NCI-H2171 treated with DMSO at 0.1 percent for 48 hours (cell line): Measurements from ENCODE around the gene AK2.
A peak's percentile ranks its signal among the peaks of the same experiment; 100 is the strongest.
"Not testable (repeated sequence)": the region's sequence is repeated elsewhere in the genome, so short reads cannot be mapped to it uniquely, and the experiment has no call there.

Experiments
- DNase-seq: peaks from one replicate; lab custom pipeline; 2025; lab: John Stamatoyannopoulos, UW

AK2 gene

GRCh38 chr1:33036526-33037503, at the start of gene AK2:
AK2 (minus strand) TSS chr1:33036883; CDS start chr1:33036828, 55 bp downstream.
- peak; percentile 99 for DNase-seq

- DNase-seq: peak; percentile 5
Observed at GRCh38 chr1:33086384-33086850, 49.7 kb upstream of the AK2 start.

DNA sequence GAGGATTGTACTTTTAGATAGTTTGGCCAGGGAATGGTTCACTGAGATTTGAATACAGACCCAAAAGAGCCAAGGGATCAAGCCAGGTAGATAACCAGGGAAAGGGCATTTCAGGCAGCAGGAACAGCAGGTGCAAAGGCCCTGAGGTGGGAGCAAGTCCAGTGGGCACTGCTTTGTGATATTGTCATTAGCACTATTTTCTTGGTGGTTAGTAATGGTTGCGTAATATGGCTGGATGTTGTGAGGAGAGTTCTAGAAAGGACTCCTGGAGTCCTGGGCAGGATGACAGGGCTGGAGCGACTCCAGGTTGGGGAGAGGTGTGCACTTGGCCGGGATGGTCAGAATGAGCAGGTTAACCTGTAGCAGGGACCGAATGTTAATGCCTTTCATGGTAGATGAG, 48.6 kb upstream of the AK2 start:
- DNase-seq: no peak

- DNase-seq: no peak
Observed at GRCh38 chr1:33082575-33083108, 46.0 kb upstream of the AK2 start.

GRCh38 chr1:33081554-33082305, 45.0 kb upstream of the AK2 start:
- DNase-seq: no peak

- peak; percentile 86 for DNase-seq
Observed at GRCh38 chr1:33080885-33081553, 44.3 kb upstream of the AK2 start, which contains the start of gene AZIN2. AZIN2 (plus strand) TSS chr1:33081153; CDS start chr1:33082250, 1,097 bp downstream.

DNA sequence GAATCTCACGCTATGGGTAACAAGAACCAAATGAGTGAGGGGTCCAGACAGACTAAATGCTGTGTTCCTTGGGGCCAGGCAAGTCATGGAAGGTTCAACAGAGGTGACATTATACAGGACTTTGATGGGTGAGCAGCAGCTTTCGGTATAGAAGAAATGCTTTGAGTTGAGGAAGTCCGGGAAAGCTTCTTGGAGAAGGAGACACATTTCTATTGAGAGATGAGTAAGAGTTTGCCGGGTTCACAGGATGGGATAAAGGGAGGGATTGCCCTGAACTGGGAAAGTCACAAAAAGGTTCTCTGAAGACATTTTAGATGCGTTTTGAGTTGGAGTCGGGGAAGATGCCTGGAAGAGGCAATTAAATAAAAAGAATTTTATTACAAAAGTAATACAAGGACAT, 43.7 kb upstream of the AK2 start:
- no peak for DNase-seq

- DNase-seq: no peak
Observed at GRCh38 chr1:33078030-33078591, 41.4 kb upstream of the AK2 start.

- no peak for DNase-seq
Observed at GRCh38 chr1:33074193-33074945, 37.7 kb upstream of the AK2 start.

DNA sequence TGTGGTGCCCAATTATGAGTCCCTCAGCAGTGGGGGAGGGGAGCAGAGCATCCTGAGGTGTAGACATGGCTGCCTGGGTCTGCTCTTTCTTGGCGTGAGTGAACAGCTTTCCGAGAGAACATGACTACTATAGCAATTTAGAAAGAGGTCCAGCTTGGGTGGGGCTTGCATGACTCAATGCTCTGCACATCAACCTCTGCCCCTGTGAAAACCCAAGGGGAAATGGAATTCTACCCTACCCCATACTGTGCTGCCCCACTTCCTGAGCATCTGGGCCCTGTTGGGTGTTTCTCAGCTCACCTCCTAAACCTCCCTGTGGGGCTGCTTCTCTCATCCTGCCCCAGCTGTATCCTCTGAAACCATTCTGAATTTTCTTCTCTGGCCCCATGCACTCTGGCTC, 36.0 kb upstream of the AK2 start:
- DNase-seq: no peak

- no peak for DNase-seq
Observed at GRCh38 chr1:33070628-33071027, 33.9 kb upstream of the AK2 start.

- not testable (repeated sequence) for DNase-seq
Observed at GRCh38 chr1:33068108-33068507, 31.4 kb upstream of the AK2 start.

DNA sequence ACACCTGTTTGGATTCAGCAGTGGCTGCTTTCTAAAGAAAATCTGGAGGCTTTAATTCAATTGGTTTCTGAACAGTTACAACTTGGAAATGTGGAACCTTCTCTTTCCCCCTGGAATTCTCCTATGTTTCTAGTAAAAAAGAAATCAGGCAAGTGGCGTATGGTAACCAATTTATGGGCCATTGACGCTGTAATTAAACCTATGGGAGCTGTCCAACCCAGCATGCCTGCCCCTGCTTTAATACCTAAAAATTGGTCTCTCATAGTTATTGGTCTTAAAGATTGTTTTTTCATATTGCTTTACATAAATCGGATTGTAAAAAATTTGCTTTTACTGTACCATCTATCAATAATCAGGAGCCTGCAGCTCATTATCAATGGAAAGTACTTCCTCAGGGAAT, 29.8 kb upstream of the AK2 start:
- not testable (repeated sequence) for DNase-seq

GRCh38 chr1:33065301-33065700, 28.6 kb upstream of the AK2 start:
- no peak for DNase-seq

DNA sequence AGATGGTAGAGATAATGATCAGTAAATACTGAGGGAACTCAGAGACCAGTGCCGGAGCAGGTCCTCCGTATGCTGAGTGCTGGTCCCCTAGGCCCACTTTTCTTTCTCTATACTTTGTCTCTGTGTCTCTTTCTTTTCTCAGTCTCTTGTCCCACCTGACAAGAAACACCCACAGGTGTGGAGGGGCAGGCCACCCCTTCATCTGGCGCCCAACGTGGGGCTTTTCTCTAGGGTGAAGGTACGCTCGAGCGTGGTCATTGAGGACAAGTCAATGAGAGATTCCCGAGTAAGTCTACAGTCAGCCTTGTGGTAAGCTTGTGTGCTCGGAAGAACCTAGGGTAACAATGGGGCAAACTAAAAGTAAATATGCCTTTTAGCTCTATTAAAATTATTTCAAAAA, 27.6 kb upstream of the AK2 start:
- not testable (repeated sequence) for DNase-seq

GRCh38 chr1:33061834-33062233, 25.2 kb upstream of the AK2 start:
- no peak for DNase-seq

- no peak for DNase-seq
Observed at GRCh38 chr1:33060579-33061083, 23.9 kb upstream of the AK2 start.

GRCh38 chr1:33057095-33057494, 20.4 kb upstream of the AK2 start:
- DNase-seq: peak; percentile 88

DNA sequence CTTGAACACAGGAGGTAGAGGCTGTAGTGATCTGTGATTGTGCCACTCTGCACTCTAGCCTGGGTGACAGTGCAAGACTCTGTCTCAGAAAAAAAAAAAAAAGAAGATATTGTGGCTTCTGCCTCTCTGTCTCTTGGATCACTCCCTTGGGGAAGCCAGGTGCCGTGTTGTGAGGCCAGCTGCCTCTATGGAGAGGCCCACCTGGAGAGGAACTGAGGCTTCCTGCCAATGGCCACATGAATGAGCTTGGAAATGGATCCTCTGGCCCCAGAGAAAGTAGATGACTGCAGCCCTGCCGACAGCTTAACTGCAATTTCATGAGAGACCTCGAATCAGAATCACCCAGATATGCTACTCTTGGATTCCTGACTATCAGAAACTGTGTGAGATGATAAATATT, 19.7 kb upstream of the AK2 start:
- DNase-seq: peak; percentile 84

DNA sequence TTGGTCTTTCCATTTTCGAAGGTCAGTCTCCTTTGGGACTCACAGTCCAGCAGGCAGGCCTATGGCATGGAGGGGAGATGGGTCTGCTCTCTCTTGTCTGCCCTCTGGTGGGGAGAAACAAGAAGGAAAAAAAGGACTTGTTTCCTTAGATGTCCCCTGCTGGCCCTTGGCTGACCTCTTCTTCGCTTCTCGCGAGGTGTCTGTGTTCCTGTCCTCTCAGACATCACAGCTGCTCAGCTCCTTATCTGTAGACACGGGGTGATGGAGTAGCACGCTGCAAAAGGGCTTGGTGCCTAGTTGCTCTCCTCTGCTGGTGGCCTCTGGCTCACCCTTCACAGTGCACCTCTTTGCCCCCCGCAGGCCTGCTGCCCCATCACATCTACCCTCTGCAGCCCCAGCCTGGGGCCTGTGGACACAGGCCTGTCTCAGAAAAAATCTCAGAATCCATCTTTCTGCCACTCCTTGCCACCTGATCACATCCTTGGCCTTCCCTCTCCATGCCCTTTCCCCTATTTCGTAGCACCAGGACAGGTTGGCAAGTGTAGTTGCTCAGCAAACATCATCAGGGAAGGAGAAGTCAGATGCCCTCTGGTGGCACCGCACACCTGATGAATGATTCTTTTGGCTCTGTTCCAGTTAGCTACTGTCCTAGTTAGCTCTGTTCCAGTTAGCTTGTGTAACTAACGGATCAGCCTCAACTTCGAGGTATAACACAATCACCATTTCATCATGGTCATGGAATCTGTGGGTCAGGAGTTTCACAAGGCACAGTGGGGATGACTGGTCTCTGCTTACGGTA, 18.7 kb upstream of the AK2 start:
- DNase-seq: peak; percentile 40
